ENCODE results near the gene MAGI2. TPM values are rescaled to one million over a fixed set of nuclear protein-coding genes. Genes with fewer than 3 reads are reported as not detected.

Gene MAGI2
- total RNA-seq, 2 donors from 2014 or later, result 10.3 to 19.2 TPM

DNA sequence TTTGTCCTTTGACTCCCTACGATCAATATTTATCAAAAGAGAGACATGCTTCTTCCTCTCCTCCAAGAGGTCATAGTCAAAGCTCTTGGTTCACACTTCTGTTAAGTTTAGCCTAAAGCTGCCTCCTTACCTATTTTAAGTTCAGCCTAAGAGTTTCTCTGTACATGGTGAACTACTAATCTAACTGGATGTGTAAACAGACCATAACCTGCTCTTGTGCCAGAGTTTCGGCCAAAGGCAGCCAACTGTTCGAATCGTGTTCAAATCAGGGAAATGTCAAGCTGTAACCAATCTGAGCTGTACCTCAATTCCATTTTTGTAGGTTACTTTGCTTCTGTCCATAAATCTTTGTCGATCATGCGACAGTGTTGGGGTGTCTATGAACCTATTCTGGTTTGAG lies 1240.1 kb downstream of the MAGI2 start:
- no peak for TF ChIP-seq CTCF (conservative IDR thresholded peaks at IDR 0.05)
- no peak overlapping the region for H3K27ac Mint-ChIP-seq
- Histone ChIP-seq H3K27me3 (ENCODE audit: control insufficient read depth, insufficient read depth, low read length, poor library complexity, severe bottlenecking) (no peaks in the 10 kb centered on the region), H3K4me3 (ENCODE audit: low read length) (no peak overlapping the region), H3K36me3 (ENCODE audit: control insufficient read depth, insufficient read depth, low read length) (no peaks in the 10 kb centered on the region), H3K4me1 (ENCODE audit: control insufficient read depth, insufficient read depth, low read length) (peaks cover 9% of the 10 kb centered on the region), H3K9me3 (ENCODE audit: control insufficient read depth, low read length) (no peaks in the 10 kb centered on the region), H3K9ac (ENCODE audit: extremely low read depth, low read length, poor library complexity, severe bottlenecking) (no peak overlapping the region), H3K27ac (ENCODE audit: low read depth, low read length) (no peak overlapping the region)
- H3K4me3 Mint-ChIP-seq, result no peak overlapping the region
- WGBS, 2 experiments (ENCODE audit: insufficient coverage in 1 of 2, insufficient read length in 1 of 2), result 79 to 95% methylated on average over 4 to 6 of the region's 6 CpGs
- peaks cover 5% of the 10 kb centered on the region for H3K9me3 Mint-ChIP-seq
- H3K27me3 Mint-ChIP-seq (ENCODE audit: insufficient read depth), result peaks cover 2% of the 10 kb centered on the region
- no peak for DNase-seq
- peaks cover 21% of the 10 kb centered on the region for H3K4me1 Mint-ChIP-seq
- no peaks in the 10 kb centered on the region for H3K36me3 Mint-ChIP-seq (ENCODE audit: low read depth)

GRCh38 chr7:78212476-78213060 lies 1240.9 kb downstream of the MAGI2 start:
- no peaks in the 10 kb centered on the region for H3K9me3 ChIP-seq (ENCODE audit: control insufficient read depth, low read length)
- H3K4me1 Mint-ChIP-seq, result peaks cover 21% of the 10 kb centered on the region
- no peak overlapping the region for H3K4me3 ChIP-seq (ENCODE audit: low read length)
- no peak overlapping the region for H3K9ac ChIP-seq (ENCODE audit: extremely low read depth, low read length, poor library complexity, severe bottlenecking)
- peaks cover 5% of the 10 kb centered on the region for H3K9me3 Mint-ChIP-seq
- H3K27me3 Mint-ChIP-seq (ENCODE audit: insufficient read depth), result peaks cover 2% of the 10 kb centered on the region
- H3K36me3 ChIP-seq (ENCODE audit: control insufficient read depth, insufficient read depth, low read length), result no peaks in the 10 kb centered on the region
- H3K27ac ChIP-seq (ENCODE audit: low read depth, low read length), result no peak overlapping the region
- no peak for TF ChIP-seq CTCF (conservative IDR thresholded peaks at IDR 0.05)
- no peak overlapping the region for H3K27ac Mint-ChIP-seq
- H3K4me3 Mint-ChIP-seq, result no peak overlapping the region
- no peaks in the 10 kb centered on the region for H3K36me3 Mint-ChIP-seq (ENCODE audit: low read depth)
- H3K4me1 ChIP-seq (ENCODE audit: control insufficient read depth, insufficient read depth, low read length), result peaks cover 9% of the 10 kb centered on the region
- no peaks in the 10 kb centered on the region for H3K27me3 ChIP-seq (ENCODE audit: control insufficient read depth, insufficient read depth, low read length, poor library complexity, severe bottlenecking)
- DNase-seq, result no peak
- 87 to 98% methylated on average over 2 to 3 of the region's 3 CpGs for WGBS, 2 experiments (ENCODE audit: insufficient coverage in 1 of 2, insufficient read length in 1 of 2)

- Histone ChIP-seq H3K9ac (ENCODE audit: extremely low read depth, low read length, poor library complexity, severe bottlenecking) (no peak overlapping the region), H3K4me3 (ENCODE audit: low read length) (no peak overlapping the region), H3K4me1 (ENCODE audit: control insufficient read depth, insufficient read depth, low read length) (no peaks in the 10 kb centered on the region), H3K9me3 (ENCODE audit: control insufficient read depth, low read length) (no peaks in the 10 kb centered on the region), H3K27me3 (ENCODE audit: control insufficient read depth, insufficient read depth, low read length, poor library complexity, severe bottlenecking) (no peaks in the 10 kb centered on the region), H3K27ac (ENCODE audit: low read depth, low read length) (no peak overlapping the region), H3K36me3 (ENCODE audit: control insufficient read depth, insufficient read depth, low read length) (no peaks in the 10 kb centered on the region)
- Mint-ChIP-seq H3K4me1 (no peaks in the 10 kb centered on the region), H3K9me3 (peaks cover 5% of the 10 kb centered on the region), H3K27ac (no peak overlapping the region), H3K36me3 (ENCODE audit: low read depth) (no peaks in the 10 kb centered on the region), H3K4me3 (no peak overlapping the region), H3K27me3 (ENCODE audit: insufficient read depth) (no peaks in the 10 kb centered on the region)
- no peak for DNase-seq
- no peak for TF ChIP-seq CTCF (conservative IDR thresholded peaks at IDR 0.05)
Observed at GRCh38 chr7:78207269-78207668, 1246.2 kb downstream of the MAGI2 start.
